HTERT RPE-1 (cell line): ENCODE results near the gene CLIP2.
"Not testable (repeated sequence)": the region's sequence is repeated elsewhere in the genome, so short reads cannot be mapped to it uniquely, and the experiment has no call there.

Experiments
- in situ Hi-C: fragments of 300-500 bp; cut with MboI; formaldehyde crosslinking; loops from 4 replicates; pipeline ENCODE4 v1.14.3; 2020; ENCODE audit warnings: low sequenced_read_pairs

CLIP2 gene

DNA sequence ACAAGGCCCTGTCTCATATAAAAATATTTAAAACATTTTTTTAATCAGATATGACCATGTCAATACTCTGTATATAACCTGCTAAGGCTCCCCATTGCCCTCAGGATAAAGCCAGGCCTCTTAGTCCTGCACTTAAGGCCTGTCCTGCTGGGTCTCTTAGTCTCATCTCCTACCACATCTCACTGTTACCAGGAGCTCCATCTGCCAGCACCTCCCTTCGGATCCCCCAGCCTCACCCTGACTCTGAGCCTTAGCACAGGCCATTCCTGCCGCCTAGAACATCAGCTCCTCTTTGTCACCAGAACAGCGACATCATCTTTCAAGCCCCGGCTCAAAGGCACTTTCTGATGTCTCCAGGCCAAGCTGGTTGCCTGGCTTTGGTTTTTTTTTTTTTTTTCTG is 138.8 kb downstream of the CLIP2 start:
- in situ Hi-C loops: no loop called here

- in situ Hi-C loops: no loop called here
Observed at GRCh38 chr7:74429153-74429747, 140.0 kb downstream of the CLIP2 start.

DNA sequence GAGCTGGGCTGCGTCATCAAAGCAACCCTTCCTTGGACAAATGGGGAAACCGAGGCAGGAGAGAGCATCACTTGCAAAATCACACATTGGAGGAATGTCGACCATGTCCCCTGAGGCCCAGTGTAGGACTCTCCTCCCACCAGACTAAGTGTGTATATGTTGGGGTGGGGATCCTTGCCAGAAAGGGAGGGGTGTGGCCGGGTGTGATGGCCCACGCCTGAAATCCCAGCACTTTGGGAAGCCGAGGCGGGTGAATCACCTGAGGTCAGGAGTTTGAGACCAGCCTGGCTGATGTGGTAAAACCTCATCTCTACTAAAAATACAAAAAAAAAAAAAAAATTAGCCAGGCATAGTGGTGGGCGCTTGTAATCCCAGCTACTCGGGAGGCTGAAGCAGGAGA is 141.2 kb downstream of the CLIP2 start:
- in situ Hi-C loops: not testable (repeated sequence)

DNA sequence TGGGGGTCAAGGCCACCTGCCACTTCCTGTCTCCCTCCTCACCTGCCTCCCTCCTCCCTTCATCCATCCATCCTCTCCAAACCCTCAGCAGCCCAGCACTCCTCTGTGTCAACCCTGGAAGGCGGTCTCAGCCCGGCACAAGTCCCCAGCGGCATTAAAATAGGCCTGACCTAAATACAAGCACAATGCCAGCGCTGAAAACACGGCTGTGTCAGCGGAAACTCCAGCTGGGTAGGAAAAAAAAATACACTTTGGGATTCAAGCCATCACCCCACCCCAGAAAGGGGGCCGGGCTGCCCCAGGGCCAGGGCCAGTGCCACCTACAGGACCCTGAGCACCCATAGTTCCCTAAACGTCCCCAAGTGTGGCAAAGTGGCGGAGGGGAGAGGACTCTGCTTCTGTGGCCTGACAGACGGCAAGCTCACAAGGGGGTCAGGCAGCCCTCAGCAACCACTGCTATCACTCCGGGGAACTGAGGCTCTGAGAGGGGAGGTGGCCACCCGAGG is 141.8 kb downstream of the CLIP2 start:
- in situ Hi-C loops: no loop called here

- in situ Hi-C loops: not testable (repeated sequence)
Observed at GRCh38 chr7:74437291-74437571, 148.0 kb downstream of the CLIP2 start.

GRCh38 chr7:74438327-74438726 is 149.1 kb downstream of the CLIP2 start:
- in situ Hi-C loops: no loop called here

DNA sequence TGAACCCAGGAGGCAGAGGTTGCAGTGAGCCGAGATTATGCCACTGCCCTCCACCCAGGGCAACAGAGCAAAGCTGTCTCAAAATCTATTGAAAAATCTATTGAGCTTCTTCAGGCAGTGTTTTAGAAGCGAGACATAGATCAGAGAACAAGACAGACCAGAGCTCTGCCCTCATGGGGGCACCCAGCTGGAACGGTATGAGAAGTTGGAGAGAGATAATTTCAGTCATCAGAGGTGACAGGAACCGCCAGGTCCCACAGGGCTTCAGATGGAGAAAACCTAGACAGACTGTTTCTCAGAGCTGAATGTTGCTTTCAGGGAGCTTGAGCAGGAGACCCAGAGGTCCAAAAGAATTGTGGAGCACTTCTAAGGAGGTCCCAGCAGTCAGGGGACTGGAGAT is 150.3 kb downstream of the CLIP2 start:
- in situ Hi-C loops: no loop called here

- in situ Hi-C loops: not testable (repeated sequence)
Observed at GRCh38 chr7:74440143-74440542, 150.9 kb downstream of the CLIP2 start.

GRCh38 chr7:74441801-74442200 is 152.6 kb downstream of the CLIP2 start:
- in situ Hi-C loops: no loop called here

DNA sequence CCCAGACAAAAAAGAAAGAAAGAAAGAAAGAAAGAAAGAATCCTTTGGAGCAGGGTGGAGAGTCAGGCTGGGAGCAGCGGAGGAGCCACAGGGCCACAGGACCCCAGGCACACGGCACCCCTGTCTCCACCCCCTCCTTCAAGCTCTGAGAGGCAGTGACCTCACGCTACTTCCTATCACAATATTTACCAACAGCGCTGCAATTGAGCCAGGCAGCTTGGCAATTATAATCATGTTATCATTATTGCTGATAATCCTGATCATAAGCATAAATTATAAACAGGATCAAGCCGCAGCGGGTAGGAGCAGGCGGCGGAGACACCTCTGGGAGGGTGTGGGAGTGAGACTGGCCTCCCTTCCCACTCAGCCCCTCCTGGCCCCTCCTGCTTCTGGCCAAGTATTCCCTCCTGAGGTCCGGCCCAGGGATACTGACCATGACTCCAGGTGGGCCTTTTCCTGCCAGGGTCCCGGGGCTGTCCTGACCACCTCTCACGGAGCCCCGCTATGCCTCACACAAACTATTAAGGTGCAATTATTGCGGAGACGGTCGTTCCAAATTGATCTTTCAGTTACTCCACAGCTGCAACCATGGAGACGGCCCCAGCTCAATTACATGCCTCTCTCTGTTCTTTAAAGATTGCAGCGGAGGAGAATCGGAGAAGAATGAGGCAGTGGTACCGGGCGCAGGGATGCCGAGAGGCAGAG is 154.5 kb downstream of the CLIP2 start:
- in situ Hi-C loops: no loop called here

DNA sequence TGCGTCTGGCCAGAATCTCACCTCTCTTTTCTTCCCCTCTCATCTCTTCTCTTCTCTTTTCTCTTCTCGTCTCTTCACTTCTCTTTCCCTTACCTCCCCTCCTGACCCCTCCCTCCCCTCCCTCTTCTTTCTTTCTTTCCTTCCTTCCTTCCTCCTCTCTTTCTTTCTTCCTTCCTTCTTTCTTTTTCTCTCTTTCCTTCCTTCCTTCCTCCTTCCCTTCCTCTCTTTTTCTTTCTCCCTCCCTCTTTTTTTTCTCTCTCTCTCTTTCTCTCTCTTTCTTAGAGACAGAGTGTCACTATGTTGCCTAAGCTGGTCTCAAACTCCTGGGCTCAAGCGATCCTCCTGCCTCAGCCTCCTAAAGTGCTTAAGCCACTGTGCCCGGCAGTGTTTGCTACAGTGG is 159.9 kb downstream of the CLIP2 start:
- in situ Hi-C loops: no loop called here

- in situ Hi-C loops: no loop called here
Observed at GRCh38 chr7:74449809-74450397, 160.7 kb downstream of the CLIP2 start.

- in situ Hi-C loops: no loop called here
Observed at GRCh38 chr7:74452748-74453321, 163.6 kb downstream of the CLIP2 start.

DNA sequence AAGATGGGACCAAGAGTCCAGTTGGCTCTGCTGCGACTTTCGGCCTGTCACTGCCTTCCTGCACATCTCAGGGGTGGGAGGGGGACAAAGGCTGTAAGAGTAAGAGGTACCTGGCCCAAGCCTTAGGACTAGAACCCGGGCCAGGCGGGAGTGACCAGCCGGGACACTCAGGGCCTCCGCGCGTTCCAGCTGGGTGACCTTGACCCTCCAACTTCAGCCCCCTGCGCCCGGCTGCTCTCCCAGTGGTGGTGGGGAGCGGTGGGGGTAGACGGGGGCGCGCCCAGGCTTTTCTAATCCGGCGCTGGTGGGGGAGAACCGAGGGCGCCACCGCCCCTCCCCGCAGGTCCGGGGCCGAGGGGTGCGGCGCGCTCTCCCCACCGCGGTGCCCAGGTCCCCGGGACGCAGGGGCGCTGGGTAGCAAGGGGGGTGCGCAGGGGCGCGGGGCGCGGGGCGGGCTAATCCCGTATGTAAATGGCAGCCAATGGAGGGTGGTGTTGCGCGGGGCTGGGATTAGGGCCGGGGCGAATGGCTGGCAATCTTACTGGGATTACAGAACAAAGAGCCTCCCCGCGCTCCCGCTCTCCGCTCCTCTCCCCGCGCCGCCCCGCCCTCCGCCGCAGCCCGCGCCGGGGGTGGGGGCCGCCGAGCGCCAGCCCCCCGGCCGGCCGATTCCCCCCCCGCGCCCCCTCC is 164.3 kb downstream of the CLIP2 start, which contains the start of gene GTF2IRD1:
TSS of gene GTF2IRD1 (plus strand) at position 585 of the 690 bp plus-strand sequence. CDS start 54,175 bp downstream, outside the sequence.
- in situ Hi-C loops: no loop called here

- in situ Hi-C loops: no loop called here
Observed at GRCh38 chr7:74454021-74454924, 165.1 kb downstream of the CLIP2 start.

- in situ Hi-C loops: no loop called here
Observed at GRCh38 chr7:74454925-74455288, 165.7 kb downstream of the CLIP2 start.

GRCh38 chr7:74455291-74455804 is 166.1 kb downstream of the CLIP2 start:
- in situ Hi-C loops: no loop called here
